Vagina (tissue), 2 donors: ENCODE measurements around the gene NFIB. TPM values are rescaled to one million over a fixed set of nuclear protein-coding genes. Genes with fewer than 3 reads are reported as not detected.

Experiments
- DNase-seq, 2 donors: peaks; one replicate each; pipeline ENCODE4 v3.0.0-alpha.2; 2017; ENCODE audit errors: extremely low spot score in 2 of 2
- H3K27ac ChIP-seq: fragments of 200-600 bp; sonication (generic); one replicate; pipeline ENCODE4 v1.5.1; 2019
- H3K27me3 ChIP-seq: fragments of 200-600 bp; sonication (generic); one replicate; pipeline ENCODE4 v1.5.1; 2019
- H3K36me3 ChIP-seq, 2 donors: fragments of 200-600 bp; sonication (generic); one replicate each; pipeline ENCODE4 v1.5.1; 2017 to 2019
- H3K4me1 ChIP-seq: fragments of 200-600 bp; sonication (generic); one replicate; pipeline ENCODE4 v1.5.1; 2019
- H3K4me3 ChIP-seq, 2 donors: fragments of 200-600 bp; sonication (generic); 1 replicate in 1 of 2; 2 replicates in 1 of 2; pipeline ENCODE4 v1.5.1; 2016 to 2019
- H3K9me3 ChIP-seq: fragments of 200-600 bp; sonication (generic); one replicate; pipeline ENCODE4 v1.5.1; 2019
- POLR2A ChIP-seq, 2 donors: fragments of 450-650 bp; IDR thresholded peaks; one replicate each; pipeline ENCODE4 v1.6.1; 2017; ENCODE audit warnings: antibody characterized with exemption in 2 of 2, mild to moderate bottlenecking in 2 of 2, moderate library complexity in 2 of 2
- POLR2AphosphoS5 ChIP-seq, 2 donors: sonication (generic); formaldehyde crosslinking; IDR thresholded peaks; one replicate each; pipeline ENCODE4 v1.9.0; 2017; ENCODE audit warnings: antibody characterized with exemption in 2 of 2, mild to moderate bottlenecking in 2 of 2, low read depth in 1 of 2; ENCODE audit not compliant: insufficient read depth in 1 of 2
- intact Hi-C: fragments of 100-400 bp; cut with DNase I; formaldehyde crosslinking; loops from one replicate; pipeline ENCODE4 v1.15.1; 2023
- total RNA-seq: library from RNA; depleted of rRNA; stranded (reverse); fragments of >200 nt; gene quantifications from one replicate; pipeline ENCODE4 v1.2.3, GENCODE V29; 2016
- TF ChIP-seq, protein P1 (sequence below), 3 experiments: fragments of 450-650 bp in 2 of 3; fragments of 200-600 bp in 1 of 3; sonication (generic) in 1 of 3; IDR thresholded peaks; one replicate each; pipeline ENCODE4 v1.5.1; 2017 to 2019; ENCODE audit warnings: antibody characterized with exemption in 3 of 3, mild to moderate bottlenecking in 2 of 3, moderate library complexity in 2 of 3

The NFIB gene
- total RNA-seq, 1 donor from 2014 or later: 73.4 TPM

DNA sequence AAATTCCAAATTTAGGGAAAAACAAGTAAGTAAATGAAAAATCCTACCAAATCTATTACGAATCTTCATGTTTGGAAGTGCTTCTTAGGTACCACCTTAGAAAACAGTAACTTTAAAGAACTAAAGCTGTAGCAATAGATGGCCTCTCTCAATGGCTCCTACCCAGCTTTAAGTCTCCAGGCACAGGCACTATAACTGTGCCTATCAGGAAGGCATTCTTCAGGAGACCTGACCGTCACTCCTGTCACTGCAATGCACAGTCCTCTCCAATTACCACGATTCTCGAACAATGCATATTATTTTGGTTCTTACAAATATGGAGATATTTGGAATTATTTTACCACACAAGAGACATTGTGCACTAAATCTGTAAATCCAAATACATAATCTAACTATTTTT is 12.9 kb downstream of the NFIB start:
- Histone ChIP-seq H3K9me3 (no peaks in the 10 kb centered on the region), H3K4me1 (peaks cover 37% of the 10 kb centered on the region), H3K27ac (no peak overlapping the region), H3K27me3 (no peaks in the 10 kb centered on the region), H3K4me3 (no peak overlapping the region), H3K36me3 (no peaks in the 10 kb centered on the region)
- TF ChIP-seq POLR2AphosphoS5 (IDR thresholded peaks at IDR 0.05; ENCODE audit: insufficient read depth in 1 of 2, low read depth in 1 of 2): no peak
- TF ChIP-seq, protein P1, sequence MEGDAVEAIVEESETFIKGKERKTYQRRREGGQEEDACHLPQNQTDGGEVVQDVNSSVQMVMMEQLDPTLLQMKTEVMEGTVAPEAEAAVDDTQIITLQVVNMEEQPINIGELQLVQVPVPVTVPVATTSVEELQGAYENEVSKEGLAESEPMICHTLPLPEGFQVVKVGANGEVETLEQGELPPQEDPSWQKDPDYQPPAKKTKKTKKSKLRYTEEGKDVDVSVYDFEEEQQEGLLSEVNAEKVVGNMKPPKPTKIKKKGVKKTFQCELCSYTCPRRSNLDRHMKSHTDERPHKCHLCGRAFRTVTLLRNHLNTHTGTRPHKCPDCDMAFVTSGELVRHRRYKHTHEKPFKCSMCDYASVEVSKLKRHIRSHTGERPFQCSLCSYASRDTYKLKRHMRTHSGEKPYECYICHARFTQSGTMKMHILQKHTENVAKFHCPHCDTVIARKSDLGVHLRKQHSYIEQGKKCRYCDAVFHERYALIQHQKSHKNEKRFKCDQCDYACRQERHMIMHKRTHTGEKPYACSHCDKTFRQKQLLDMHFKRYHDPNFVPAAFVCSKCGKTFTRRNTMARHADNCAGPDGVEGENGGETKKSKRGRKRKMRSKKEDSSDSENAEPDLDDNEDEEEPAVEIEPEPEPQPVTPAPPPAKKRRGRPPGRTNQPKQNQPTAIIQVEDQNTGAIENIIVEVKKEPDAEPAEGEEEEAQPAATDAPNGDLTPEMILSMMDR (IDR thresholded peaks at IDR 0.05): no peak
- no peak for TF ChIP-seq POLR2A (IDR thresholded peaks at IDR 0.05)
- DNase-seq: no peak
- intact Hi-C loops: no loop called here

DNA sequence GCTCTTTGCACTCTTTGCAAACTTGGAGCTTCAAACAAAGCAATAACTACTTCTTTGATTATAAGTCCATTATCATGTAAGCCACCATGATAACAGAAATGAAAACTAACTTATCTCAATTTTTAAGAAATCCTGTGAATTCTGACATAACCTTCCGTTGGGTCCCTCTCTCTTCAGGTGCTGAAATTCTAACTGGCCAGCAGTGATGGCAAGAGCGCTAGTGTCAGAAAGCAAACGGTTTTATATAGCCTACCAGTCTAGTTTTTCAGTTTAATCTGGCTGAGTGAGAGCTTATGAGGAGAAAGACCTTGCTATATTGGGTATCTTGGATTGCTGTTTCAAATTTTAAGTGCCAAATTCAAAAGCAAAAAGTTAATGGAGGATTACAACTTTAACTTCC is 13.4 kb downstream of the NFIB start:
- DNase-seq: no peak
- Histone ChIP-seq H3K9me3 (no peaks in the 10 kb centered on the region), H3K4me3 (no peak overlapping the region), H3K36me3 (no peaks in the 10 kb centered on the region), H3K27ac (no peak overlapping the region), H3K27me3 (no peaks in the 10 kb centered on the region), H3K4me1 (peaks cover 37% of the 10 kb centered on the region)
- intact Hi-C loops: no loop called here
- TF ChIP-seq POLR2AphosphoS5 (IDR thresholded peaks at IDR 0.05; ENCODE audit: insufficient read depth in 1 of 2, low read depth in 1 of 2) (no peak), POLR2A (IDR thresholded peaks at IDR 0.05) (no peak)
- TF ChIP-seq, protein P1 (IDR thresholded peaks at IDR 0.05): no peak

DNA sequence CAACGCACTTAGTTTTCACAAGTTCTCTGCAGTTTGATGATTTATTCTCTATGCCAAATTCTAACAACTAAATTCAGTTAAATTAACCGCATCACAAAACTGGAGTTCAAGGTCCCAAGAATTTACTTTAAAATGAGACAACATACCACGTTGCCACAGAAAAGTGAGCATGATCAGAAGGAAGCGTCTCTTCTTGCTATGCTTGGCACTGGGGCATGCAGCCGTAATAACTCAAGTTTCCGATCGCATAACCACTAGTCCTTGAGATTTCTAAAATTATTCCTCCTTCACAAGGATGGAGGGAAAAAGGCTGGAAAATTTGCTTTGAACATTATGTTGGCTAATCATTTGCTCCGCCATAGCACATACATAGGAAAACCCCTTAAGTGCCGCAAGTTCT is 13.9 kb downstream of the NFIB start:
- TF ChIP-seq, protein P1 (IDR thresholded peaks at IDR 0.05): no peak
- no peak for TF ChIP-seq POLR2A (IDR thresholded peaks at IDR 0.05)
- no peak for TF ChIP-seq POLR2AphosphoS5 (IDR thresholded peaks at IDR 0.05; ENCODE audit: insufficient read depth in 1 of 2, low read depth in 1 of 2)
- Histone ChIP-seq H3K36me3 (no peaks in the 10 kb centered on the region), H3K4me1 (peaks cover 37% of the 10 kb centered on the region), H3K27ac (no peak overlapping the region), H3K27me3 (no peaks in the 10 kb centered on the region), H3K9me3 (no peaks in the 10 kb centered on the region), H3K4me3 (no peak overlapping the region)
- DNase-seq: no peak
- intact Hi-C loops: no loop called here

DNA sequence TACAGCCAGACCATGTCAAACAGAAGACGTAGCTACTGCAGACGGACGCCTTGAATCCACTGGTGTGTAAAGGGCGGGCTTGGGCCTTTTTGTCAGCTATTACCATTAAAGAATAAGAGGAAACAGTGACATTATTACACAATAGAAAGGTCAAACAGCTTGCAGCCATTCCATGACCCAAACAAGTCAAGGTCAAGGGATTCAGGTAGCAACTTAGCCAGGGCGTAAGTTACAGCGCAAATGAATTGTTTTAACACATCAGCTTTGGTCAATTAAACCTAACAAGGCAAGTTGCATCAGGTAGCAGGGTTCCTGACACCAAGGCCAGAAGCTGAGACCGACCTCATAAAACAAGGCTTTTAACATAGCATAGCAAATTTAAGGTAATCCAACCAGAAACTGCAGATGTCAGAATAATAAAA is 15.3 kb downstream of the NFIB start:
- TF ChIP-seq POLR2A (IDR thresholded peaks at IDR 0.05) (no peak), POLR2AphosphoS5 (IDR thresholded peaks at IDR 0.05; ENCODE audit: insufficient read depth in 1 of 2, low read depth in 1 of 2) (peak in 1 of 2 donors; percentile 59)
- no peaks in the 10 kb centered on the region for H3K27me3 ChIP-seq
- no peaks in the 10 kb centered on the region for H3K36me3 ChIP-seq
- H3K4me1 ChIP-seq: peaks cover 41% of the 10 kb centered on the region
- H3K9me3 ChIP-seq: no peaks in the 10 kb centered on the region
- no peak for DNase-seq
- intact Hi-C loops: no loop called here
- H3K27ac ChIP-seq: no peak overlapping the region
- H3K4me3 ChIP-seq: no peak overlapping the region

DNA sequence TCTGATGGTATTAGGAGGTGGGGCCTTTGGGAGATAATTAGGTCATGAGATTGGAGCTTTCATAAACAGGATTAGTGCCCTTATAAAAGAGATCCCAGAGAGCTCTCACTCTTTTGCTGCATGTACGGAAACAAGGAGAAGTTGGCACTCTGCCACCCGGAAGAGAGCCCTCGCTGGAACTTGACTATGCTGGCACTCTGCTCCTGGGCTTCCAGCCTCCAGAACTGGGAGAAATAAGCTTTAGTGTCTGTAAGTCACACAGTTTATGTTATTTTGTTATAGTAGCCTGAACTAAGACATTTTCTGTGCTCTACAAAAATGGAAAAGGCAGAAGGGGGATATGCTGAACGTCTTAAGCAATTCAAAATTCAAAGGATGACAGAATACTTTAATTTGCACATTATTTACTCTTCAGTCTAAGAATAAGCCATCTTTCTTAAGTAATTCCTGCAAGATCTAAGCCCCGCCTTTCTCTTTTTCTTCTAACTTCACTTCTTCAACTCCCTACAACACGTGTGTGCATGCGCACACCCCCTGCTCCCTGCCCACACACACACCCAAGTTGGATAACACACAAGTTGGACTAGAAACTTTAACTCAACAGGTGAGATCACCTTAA is 17.3 kb downstream of the NFIB start:
- Histone ChIP-seq H3K27me3 (no peaks in the 10 kb centered on the region), H3K36me3 (no peaks in the 10 kb centered on the region), H3K9me3 (no peaks in the 10 kb centered on the region), H3K27ac (no peak overlapping the region), H3K4me1 (peaks cover 26% of the 10 kb centered on the region), H3K4me3 (no peak overlapping the region)
- intact Hi-C loops: no loop called here
- TF ChIP-seq, protein P1 (IDR thresholded peaks at IDR 0.05): no peak
- no peak for TF ChIP-seq POLR2A (IDR thresholded peaks at IDR 0.05)
- TF ChIP-seq POLR2AphosphoS5 (IDR thresholded peaks at IDR 0.05; ENCODE audit: insufficient read depth in 1 of 2, low read depth in 1 of 2): no peak
- DNase-seq: no peak
